GM18858 (cell line): Measurements from ENCODE around the gene NCOA7.

Experiments used
- ATAC-seq: cut with Tn5 transposase; IDR thresholded peaks from one replicate; pipeline ENCODE4 v1.9.1; 2021; ENCODE audit not compliant: unreplicated experiment

NCOA7 gene

GRCh38 chr6:125810445-125810844 is 19.7 kb downstream of the NCOA7 start:
- ATAC-seq: no peak

DNA sequence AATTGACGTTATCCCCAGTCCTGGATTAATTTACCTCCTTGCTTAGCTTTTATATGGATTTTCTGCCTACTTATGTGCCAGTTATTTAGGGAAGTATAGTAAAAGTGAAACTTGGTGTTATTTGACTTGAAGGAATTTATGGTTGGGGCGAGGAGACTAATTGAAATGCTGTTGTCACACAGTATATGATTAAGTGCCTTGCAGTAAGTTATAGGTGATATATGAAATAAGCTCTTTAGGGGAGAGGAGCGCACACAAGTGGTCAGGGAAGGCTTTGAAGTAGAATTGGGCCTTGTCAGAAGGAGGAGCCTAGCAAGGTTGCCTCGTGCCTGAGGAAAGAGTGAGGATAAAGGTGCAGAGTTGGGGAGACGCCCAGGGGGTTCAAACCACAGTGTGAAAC is 20.5 kb downstream of the NCOA7 start:
- no peak for ATAC-seq

GRCh38 chr6:125812394-125813292 is 21.9 kb downstream of the NCOA7 start:
- ATAC-seq: no peak

DNA sequence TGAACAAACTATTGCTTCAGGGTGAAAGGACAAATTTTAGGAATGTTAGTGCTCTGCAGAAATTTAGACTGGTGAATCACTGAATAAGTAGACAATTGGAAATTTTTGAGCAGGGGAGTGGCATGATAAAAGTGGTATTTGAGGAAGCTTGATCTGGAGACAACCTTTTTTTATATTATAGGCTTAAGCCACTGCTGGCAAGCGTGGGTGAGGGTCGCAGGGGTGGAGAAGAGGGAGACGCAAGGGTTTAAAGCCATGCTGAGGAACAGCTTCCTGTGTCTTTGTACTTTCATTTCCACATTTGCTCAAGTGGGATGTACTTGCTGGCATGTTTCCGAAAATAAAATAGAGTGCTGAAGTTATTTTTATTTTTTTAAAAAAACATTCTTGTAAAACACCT is 23.7 kb downstream of the NCOA7 start:
- ATAC-seq: no peak

GRCh38 chr6:125815080-125815910 is 24.5 kb downstream of the NCOA7 start:
- ATAC-seq: no peak

DNA sequence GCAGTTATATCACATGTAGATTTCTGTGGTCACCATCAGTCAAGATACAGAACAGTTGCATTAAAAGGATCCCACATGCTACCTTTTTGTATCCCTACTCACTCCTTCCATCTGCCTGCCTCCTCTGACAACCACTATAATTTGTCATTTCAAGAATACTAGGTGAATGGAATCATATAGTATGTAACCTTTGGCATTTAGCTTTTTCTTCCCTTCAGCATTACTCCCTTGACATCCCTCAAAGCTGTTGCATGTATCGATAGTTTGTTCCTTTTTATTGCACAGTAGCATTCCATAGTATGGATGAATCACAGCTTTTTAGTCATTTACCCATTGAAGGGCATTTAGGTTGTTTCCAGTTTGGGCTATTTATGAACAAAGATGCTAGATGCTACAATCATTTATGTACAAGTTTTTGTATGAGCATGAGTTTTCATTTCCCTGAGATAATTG is 26.1 kb downstream of the NCOA7 start:
- ATAC-seq: no peak

GRCh38 chr6:125818225-125818657 is 27.5 kb downstream of the NCOA7 start:
- peak; percentile 35 for ATAC-seq

- ATAC-seq: no peak
Observed at GRCh38 chr6:125818772-125819260, 28.1 kb downstream of the NCOA7 start.

DNA sequence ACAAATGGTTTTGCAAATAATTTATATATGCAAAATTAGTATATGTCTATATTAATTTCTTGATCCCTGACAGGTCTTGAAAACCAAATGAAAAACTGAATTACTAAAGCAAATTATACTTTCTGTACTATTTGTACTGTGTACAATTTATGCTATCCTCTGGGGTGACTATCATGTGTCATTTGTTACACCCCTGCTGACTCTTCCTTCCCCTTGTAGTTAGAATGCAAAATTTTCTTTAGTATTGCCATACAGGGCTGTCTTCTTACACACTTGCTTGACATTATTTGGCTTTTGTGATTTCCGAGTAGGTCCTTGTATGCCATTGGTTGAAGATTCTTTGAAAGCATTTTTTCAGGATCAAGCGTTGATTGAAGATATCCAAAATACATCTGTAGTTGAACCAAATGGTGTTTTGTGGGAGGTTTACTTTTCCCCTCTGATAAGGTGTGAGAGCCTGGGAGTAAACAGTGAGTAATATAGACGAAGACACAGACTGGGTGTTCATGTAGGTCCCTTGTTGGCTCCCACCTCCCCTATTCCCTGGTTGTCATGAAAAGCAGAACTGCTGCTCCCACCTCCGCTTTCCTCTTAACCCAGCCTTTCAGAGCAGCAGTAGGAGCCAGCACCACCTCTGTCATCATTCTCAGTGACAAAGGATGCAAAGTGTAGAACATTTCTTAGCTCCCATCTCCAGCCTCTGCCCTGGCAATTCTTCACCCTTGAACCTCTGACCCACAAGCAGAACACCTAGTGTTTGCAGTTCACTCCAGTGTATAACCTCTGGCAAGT is 29.0 kb downstream of the NCOA7 start:
- no peak for ATAC-seq

DNA sequence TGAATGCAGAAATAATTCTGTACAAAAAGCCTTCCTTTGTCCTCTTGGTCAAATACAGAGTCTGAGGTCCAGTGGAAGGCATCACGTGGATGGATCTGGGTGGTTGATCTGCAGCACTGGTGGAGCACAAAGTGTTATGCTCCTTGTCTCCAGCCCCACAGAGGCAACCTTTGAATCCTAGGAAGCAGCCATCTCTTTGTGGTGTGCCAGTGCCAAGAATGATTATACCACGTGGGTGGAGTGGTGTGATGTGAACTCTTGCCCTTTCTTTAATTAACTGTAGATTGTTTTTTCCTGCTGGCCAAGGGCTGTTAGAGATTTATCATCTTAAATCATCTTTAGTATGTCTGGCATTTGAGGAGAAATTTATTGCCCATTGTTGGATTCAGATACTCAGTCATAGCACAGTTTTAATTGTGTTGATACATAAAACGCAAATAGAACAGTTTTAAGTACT is 31.1 kb downstream of the NCOA7 start:
- no peak for ATAC-seq

GRCh38 chr6:125823180-125823579 is 32.4 kb downstream of the NCOA7 start:
- no peak for ATAC-seq

- ATAC-seq: no peak
Observed at GRCh38 chr6:125824946-125825771, 34.4 kb downstream of the NCOA7 start.

- ATAC-seq: no peak
Observed at GRCh38 chr6:125826695-125827463, 36.1 kb downstream of the NCOA7 start.

GRCh38 chr6:125827788-125828320 is 37.1 kb downstream of the NCOA7 start:
- no peak for ATAC-seq

- ATAC-seq: no peak
Observed at GRCh38 chr6:125828476-125829039, 37.8 kb downstream of the NCOA7 start.

GRCh38 chr6:125829433-125829832 is 38.7 kb downstream of the NCOA7 start:
- ATAC-seq: peak; percentile 42

GRCh38 chr6:125831659-125832058 is 40.9 kb downstream of the NCOA7 start:
- ATAC-seq: no peak

- no peak for ATAC-seq
Observed at GRCh38 chr6:125832391-125833117, 41.8 kb downstream of the NCOA7 start.
